Measurements from ENCODE around the gene APBB3.

Gene APBB3

GRCh38 chr5:140553657-140554056 lies 10.7 kb downstream of the APBB3 start:
- no peaks in the 10 kb centered on the region for H3K27me3 ChIP-seq (ENCODE audit: insufficient read depth, insufficient read length)
- H3K9ac ChIP-seq (ENCODE audit: insufficient read length, low read depth), result no peak overlapping the region
- TF ChIP-seq SUZ12 (IDR thresholded peaks at IDR 0.05; ENCODE audit: extremely low read depth, insufficient read depth, insufficient read length) (no peak), ZNF274 (IDR thresholded peaks at IDR 0.05; ENCODE audit: low read depth, low read length) (no peak), YY1 (IDR thresholded peaks at IDR 0.05; ENCODE audit: insufficient read depth, insufficient read length) (no peak)
- H3K36me3 ChIP-seq (ENCODE audit: insufficient read depth, insufficient read length, low read length), result peaks cover 61% of the 10 kb centered on the region
- no peaks in the 10 kb centered on the region for H3K9me3 ChIP-seq (ENCODE audit: insufficient read depth, low read length)
- DNase-seq (ENCODE audit: low read depth, low spot score), result no peak
- H3K4me1 ChIP-seq (ENCODE audit: insufficient read depth, insufficient read length), result no peaks in the 10 kb centered on the region
- no peak overlapping the region for H3K4me3 ChIP-seq (ENCODE audit: insufficient read length, low read depth)

GRCh38 chr5:140551872-140552271 lies 12.5 kb downstream of the APBB3 start:
- Histone ChIP-seq H3K9me3 (ENCODE audit: insufficient read depth, low read length) (no peaks in the 10 kb centered on the region), H3K4me3 (ENCODE audit: insufficient read length, low read depth) (no peak overlapping the region), H3K27me3 (ENCODE audit: insufficient read depth, insufficient read length) (no peaks in the 10 kb centered on the region), H3K36me3 (ENCODE audit: insufficient read depth, insufficient read length, low read length) (peaks cover 62% of the 10 kb centered on the region), H3K4me1 (ENCODE audit: insufficient read depth, insufficient read length) (no peaks in the 10 kb centered on the region), H3K9ac (ENCODE audit: insufficient read length, low read depth) (no peak overlapping the region)
- no peak for DNase-seq (ENCODE audit: low read depth, low spot score)
- TF ChIP-seq YY1 (IDR thresholded peaks at IDR 0.05; ENCODE audit: insufficient read depth, insufficient read length) (no peak), SUZ12 (IDR thresholded peaks at IDR 0.05; ENCODE audit: extremely low read depth, insufficient read depth, insufficient read length) (no peak), ZNF274 (IDR thresholded peaks at IDR 0.05; ENCODE audit: low read depth, low read length) (no peak)

- Histone ChIP-seq H3K9me3 (ENCODE audit: insufficient read depth, low read length) (no peaks in the 10 kb centered on the region), H3K4me3 (ENCODE audit: insufficient read length, low read depth) (no peak overlapping the region), H3K4me1 (ENCODE audit: insufficient read depth, insufficient read length) (no peaks in the 10 kb centered on the region), H3K27me3 (ENCODE audit: insufficient read depth, insufficient read length) (no peaks in the 10 kb centered on the region), H3K9ac (ENCODE audit: insufficient read length, low read depth) (no peak overlapping the region), H3K36me3 (ENCODE audit: insufficient read depth, insufficient read length, low read length) (peaks cover 56% of the 10 kb centered on the region)
- DNase-seq (ENCODE audit: low read depth, low spot score), result no peak
- TF ChIP-seq SUZ12 (IDR thresholded peaks at IDR 0.05; ENCODE audit: extremely low read depth, insufficient read depth, insufficient read length), result no peak
- no peak for TF ChIP-seq ZNF274 (IDR thresholded peaks at IDR 0.05; ENCODE audit: low read depth, low read length)
Observed at GRCh38 chr5:140550147-140551079, 14.0 kb downstream of the APBB3 start.

GRCh38 chr5:140549237-140550144 lies 14.9 kb downstream of the APBB3 start:
- Histone ChIP-seq H3K9ac (ENCODE audit: insufficient read length, low read depth) (no peak overlapping the region), H3K36me3 (ENCODE audit: insufficient read depth, insufficient read length, low read length) (peaks cover 54% of the 10 kb centered on the region), H3K4me1 (ENCODE audit: insufficient read depth, insufficient read length) (no peaks in the 10 kb centered on the region), H3K9me3 (ENCODE audit: insufficient read depth, low read length) (no peaks in the 10 kb centered on the region), H3K27me3 (ENCODE audit: insufficient read depth, insufficient read length) (no peaks in the 10 kb centered on the region), H3K4me3 (ENCODE audit: insufficient read length, low read depth) (no peak overlapping the region)
- no peak for DNase-seq (ENCODE audit: low read depth, low spot score)
- TF ChIP-seq YY1 (IDR thresholded peaks at IDR 0.05; ENCODE audit: insufficient read depth, insufficient read length) (no peak), ZNF274 (IDR thresholded peaks at IDR 0.05; ENCODE audit: low read depth, low read length) (no peak), SUZ12 (IDR thresholded peaks at IDR 0.05; ENCODE audit: extremely low read depth, insufficient read depth, insufficient read length) (no peak)

- H3K36me3 ChIP-seq (ENCODE audit: insufficient read depth, insufficient read length, low read length), result peaks cover 52% of the 10 kb centered on the region
- no peak overlapping the region for H3K4me3 ChIP-seq (ENCODE audit: insufficient read length, low read depth)
Observed at GRCh38 chr5:140548791-140549190, 15.6 kb downstream of the APBB3 start.

GRCh38 chr5:140548300-140548688 lies 16.1 kb downstream of the APBB3 start:
- Histone ChIP-seq H3K9ac (ENCODE audit: insufficient read length, low read depth) (peak overlapping the region; percentile 58), H3K4me1 (ENCODE audit: insufficient read depth, insufficient read length) (no peaks in the 10 kb centered on the region), H3K9me3 (ENCODE audit: insufficient read depth, low read length) (no peaks in the 10 kb centered on the region), H3K27me3 (ENCODE audit: insufficient read depth, insufficient read length) (no peaks in the 10 kb centered on the region), H3K4me3 (ENCODE audit: insufficient read length, low read depth) (peak overlapping the region; percentile 33), H3K36me3 (ENCODE audit: insufficient read depth, insufficient read length, low read length) (peaks cover 47% of the 10 kb centered on the region)
- TF ChIP-seq YY1 (IDR thresholded peaks at IDR 0.05; ENCODE audit: insufficient read depth, insufficient read length) (no peak), ZNF274 (IDR thresholded peaks at IDR 0.05; ENCODE audit: low read depth, low read length) (no peak), SUZ12 (IDR thresholded peaks at IDR 0.05; ENCODE audit: extremely low read depth, insufficient read depth, insufficient read length) (no peak)
- no peak for DNase-seq (ENCODE audit: low read depth, low spot score)

More at GRCh38 chr5:140548791-140549190, 15.6 kb downstream of the APBB3 start:
- no peak for DNase-seq (ENCODE audit: low read depth, low spot score)
- no peaks in the 10 kb centered on the region for H3K4me1 ChIP-seq (ENCODE audit: insufficient read depth, insufficient read length)
- no peaks in the 10 kb centered on the region for H3K27me3 ChIP-seq (ENCODE audit: insufficient read depth, insufficient read length)
- TF ChIP-seq ZNF274 (IDR thresholded peaks at IDR 0.05; ENCODE audit: low read depth, low read length) (no peak), SUZ12 (IDR thresholded peaks at IDR 0.05; ENCODE audit: extremely low read depth, insufficient read depth, insufficient read length) (no peak), YY1 (IDR thresholded peaks at IDR 0.05; ENCODE audit: insufficient read depth, insufficient read length) (no peak)
- H3K9ac ChIP-seq (ENCODE audit: insufficient read length, low read depth), result no peak overlapping the region
- no peaks in the 10 kb centered on the region for H3K9me3 ChIP-seq (ENCODE audit: insufficient read depth, low read length)

Data from NT2/D1 (cell line).